HepG2 (cell line): ENCODE results near the gene S100A5. TPM values are rescaled to one million over a fixed set of nuclear protein-coding genes. Genes with fewer than 3 reads are reported as not detected.
"Not testable (repeated sequence)": the region's sequence is repeated elsewhere in the genome, so short reads cannot be mapped to it uniquely, and the experiment has no call there.

Experiments used
- ATAC-seq: fragments of 200-7000 bp; cut with Tn5 transposase; 3 replicates; pipeline ENCODE4 v1.9.1; 2020; ENCODE audit warnings: mild to moderate bottlenecking, moderate library complexity
- BruUV-seq: library from RNA; stranded (reverse); fragments of 400-500 nt; replicated peaks from 2 replicates; lab custom pipeline; 2021; lab: Mats Ljungman, UMichigan
- CTCF ChIA-PET: fragments of 300-600 bp; formaldehyde crosslinking; extraction: SDS; loops from one replicate; lab custom pipeline; 2021; ENCODE audit warnings: low total read pairs, inconsistent platforms, low intra/inter-chr PET ratio; lab: Yijun Ruan, JAX
- POLR2A ChIA-PET: fragments of 350-600 bp; sonication (Branson Sonifier 250); formaldehyde crosslinking; loops from one replicate; lab custom pipeline; 2020; ENCODE audit warnings: antibody characterized with exemption, inconsistent platforms; lab: Yijun Ruan, JAX
- DNase-seq: peaks from one replicate; pipeline ENCODE4 v3.0.0-alpha.2; 2015; ENCODE audit warnings: low spot score
- FAIRE-seq: peaks from 3 replicates; lab custom pipeline; 2011; peaks lifted over from hg19 to GRCh38; lab: Jason Lieb, UNC
- H2AFZ ChIP-seq: one replicate; pipeline ENCODE4 v1.6.1; 2011; ENCODE audit warnings: low read length, inconsistent platforms
- H3K27ac ChIP-seq: fragments of 300-600 bp; 3 replicates; pipeline ENCODE4 v1.8.0; 2011; ENCODE audit warnings: mixed run types, mild to moderate bottlenecking, mixed read lengths, low read length, inconsistent platforms; ENCODE audit not compliant: insufficient read depth; ENCODE audit errors: extremely low read length
- H3K27me3 ChIP-seq, 2 experiments: fragments of 200-600 bp in 1 of 2; 2 replicates in 1 of 2; 3 replicates in 1 of 2; pipeline versions ENCODE4 v1.6.0 to v1.8.0; 2011; ENCODE audit warnings: low read length in 2 of 2, mild to moderate bottlenecking in 2 of 2, moderate library complexity in 2 of 2, inconsistent platforms in 1 of 2; ENCODE audit not compliant: insufficient read depth in 2 of 2, control insufficient read depth in 1 of 2
- H3K36me3 ChIP-seq, 2 experiments: fragments of 200-600 bp in 1 of 2; replicated peaks in 1 of 2; 2 replicates in 1 of 2; 3 replicates in 1 of 2; pipeline versions ENCODE4 v1.5.1 to v1.8.0; 2011; ENCODE audit warnings: low read length in 2 of 2, inconsistent platforms in 1 of 2; ENCODE audit not compliant: insufficient read depth in 2 of 2, control insufficient read depth in 1 of 2
- H3K4me1 ChIP-seq: 2 replicates; pipeline ENCODE4 v1.5.1; 2012; ENCODE audit warnings: low read length, inconsistent platforms; ENCODE audit not compliant: insufficient read depth
- H3K4me2 ChIP-seq: 2 replicates; pipeline ENCODE4 v1.6.0; 2011; ENCODE audit warnings: low read depth, low read length, inconsistent platforms
- H3K4me3 ChIP-seq, 3 experiments: fragments of 200-600 bp in 1 of 3; sonication (generic), shearing (Covaris generic) in 1 of 3; replicated peaks in 1 of 3; 2 replicates each; pipeline ENCODE4 v1.5.1; 2011 to 2016; ENCODE audit warnings: low read length in 3 of 3, inconsistent platforms in 2 of 3, low read depth in 2 of 3, mild to moderate bottlenecking in 2 of 3, control low read depth in 1 of 3, mixed read lengths in 1 of 3; ENCODE audit not compliant: insufficient read depth in 1 of 3
- H3K79me2 ChIP-seq: one replicate; pipeline ENCODE4 v1.6.1; 2011; ENCODE audit warnings: low read length, inconsistent platforms; ENCODE audit not compliant: insufficient read depth
- H3K9ac ChIP-seq: 2 replicates; pipeline ENCODE4 v1.6.0; 2011; ENCODE audit warnings: mild to moderate bottlenecking, low read depth, low read length, inconsistent platforms; ENCODE audit not compliant: insufficient read depth
- H3K9me3 ChIP-seq: 2 replicates; pipeline ENCODE4 v1.5.1; 2012; ENCODE audit warnings: mild to moderate bottlenecking, low read length
- H4K20me1 ChIP-seq: 2 replicates; pipeline ENCODE4 v1.6.0; 2011; ENCODE audit warnings: inconsistent platforms, mild to moderate bottlenecking, low read length, moderate library complexity; ENCODE audit not compliant: insufficient read depth
- ATRX ChIP-seq: sonication (generic); formaldehyde crosslinking; IDR thresholded peaks from 2 replicates; pipeline ENCODE4 v1.4.0; 2020; ENCODE audit warnings: missing genetic modification reagents, borderline replicate concordance
- HOXA5 ChIP-seq: sonication (generic); formaldehyde crosslinking; IDR thresholded peaks from 2 replicates; pipeline ENCODE4 v1.4.0; 2020; ENCODE audit warnings: missing genetic modification reagents
- HOXA7 ChIP-seq: sonication (generic); formaldehyde crosslinking; IDR thresholded peaks from 2 replicates; pipeline ENCODE4 v1.8.1; 2022; ENCODE audit warnings: mild to moderate bottlenecking, missing genetic modification reagents, moderate library complexity
- KLF6 ChIP-seq: IDR thresholded peaks from 2 replicates; pipeline ENCODE4 v1.8.0; 2016; ENCODE audit warnings: missing biosample characterization, missing genetic modification reagents
- NFKBIZ ChIP-seq: IDR thresholded peaks from 2 replicates; pipeline ENCODE4 v1.6.1; 2018; ENCODE audit warnings: missing genetic modification reagents, missing compliant biosample characterization
- SAFB2 ChIP-seq: sonication (generic); formaldehyde crosslinking; IDR thresholded peaks from 2 replicates; pipeline ENCODE4 v1.5.1; 2020; ENCODE audit warnings: missing genetic modification reagents, low read depth, mild to moderate bottlenecking, borderline replicate concordance
- SNAPC2 ChIP-seq: sonication (generic); formaldehyde crosslinking; IDR thresholded peaks from 2 replicates; pipeline ENCODE4 v1.8.1; 2022; ENCODE audit warnings: mild to moderate bottlenecking, missing genetic modification reagents
- SP4 ChIP-seq: sonication (generic); formaldehyde crosslinking; IDR thresholded peaks from 2 replicates; pipeline ENCODE4 v1.8.1; 2023; ENCODE audit warnings: mild to moderate bottlenecking, missing genetic modification reagents
- YEATS4 ChIP-seq: sonication (generic); formaldehyde crosslinking; IDR thresholded peaks from 2 replicates; pipeline ENCODE4 v1.4.0; 2020; ENCODE audit warnings: missing genetic modification reagents, borderline replicate concordance
- ZFP36L1 ChIP-seq: sonication (generic); formaldehyde crosslinking; IDR thresholded peaks from 2 replicates; pipeline ENCODE4 v1.8.0; 2022; ENCODE audit warnings: mild to moderate bottlenecking, missing genetic modification reagents, moderate library complexity
- ZNF343 ChIP-seq: sonication (generic); formaldehyde crosslinking; IDR thresholded peaks from 2 replicates; pipeline ENCODE4 v1.4.0; 2020; ENCODE audit warnings: mild to moderate bottlenecking, missing genetic modification reagents
- ZZZ3 ChIP-seq: sonication (generic); formaldehyde crosslinking; IDR thresholded peaks from 2 replicates; pipeline ENCODE4 v1.4.0; 2020; ENCODE audit warnings: missing genetic modification reagents, mild to moderate bottlenecking, borderline replicate concordance
- WGBS: methylation state at CpG from one replicate; pipeline ENCODE4 v1.1.6; 2017; ENCODE audit warnings: low lambda C conversion rate; 5-methylcytosine and 5-hydroxymethylcytosine counted together
- in situ Hi-C: cut with HindIII; loops from 2 replicates; pipeline ENCODE4 v1.10.0; 2017; ENCODE audit warnings: low pct_unique_long_range_greater_than_20kb; ENCODE audit not compliant: extremely low pct_ligation_motif_present
- intact Hi-C: fragments of 100-400 bp; cut with micrococcal nuclease; formaldehyde crosslinking; loops from one replicate; pipeline ENCODE4 v1.10.0; 2022; ENCODE audit not compliant: unreplicated experiment
- polyA plus RNA-seq, 8 experiments: library from polyadenylated mRNA; depleted of rRNA in 3 of 8; stranded (reverse) in 7 of 8; unstranded in 1 of 8; fragments of >200 nt; fragmentation: Illumina TruSeq in 4 of 8; extraction: Trizol in 4 of 8; gene quantifications; 2 replicates each; pipeline versions ENCODE4 v1.2.1 to v1.2.3, GENCODE V29; 2011 to 2016; ENCODE audit warnings: low read depth in 4 of 8, missing spikeins in 1 of 8, mixed read lengths in 1 of 8; ENCODE audit not compliant: insufficient read depth in 1 of 8
- total RNA-seq, 5 experiments: library from RNA; depleted of rRNA; stranded (reverse); fragments of >200 nt; fragmentation: Illumina TruSeq; extraction: Trizol; gene quantifications; 2 replicates each; pipeline ENCODE4 v1.2.3, GENCODE V29; 2016; ENCODE audit warnings: low read depth in 1 of 5
- TF ChIP-seq, protein P1 (sequence below): sonication (generic); formaldehyde crosslinking; IDR thresholded peaks from 2 replicates; pipeline ENCODE4 v1.4.0; 2020; ENCODE audit warnings: mild to moderate bottlenecking, missing genetic modification reagents

Gene S100A5
- total and polyA plus RNA-seq, 2 of the 13 experiments (the other 11 are each of a cell fraction or from before 2014, with no cell fraction given) = not detected

- TF ChIP-seq, protein P1, sequence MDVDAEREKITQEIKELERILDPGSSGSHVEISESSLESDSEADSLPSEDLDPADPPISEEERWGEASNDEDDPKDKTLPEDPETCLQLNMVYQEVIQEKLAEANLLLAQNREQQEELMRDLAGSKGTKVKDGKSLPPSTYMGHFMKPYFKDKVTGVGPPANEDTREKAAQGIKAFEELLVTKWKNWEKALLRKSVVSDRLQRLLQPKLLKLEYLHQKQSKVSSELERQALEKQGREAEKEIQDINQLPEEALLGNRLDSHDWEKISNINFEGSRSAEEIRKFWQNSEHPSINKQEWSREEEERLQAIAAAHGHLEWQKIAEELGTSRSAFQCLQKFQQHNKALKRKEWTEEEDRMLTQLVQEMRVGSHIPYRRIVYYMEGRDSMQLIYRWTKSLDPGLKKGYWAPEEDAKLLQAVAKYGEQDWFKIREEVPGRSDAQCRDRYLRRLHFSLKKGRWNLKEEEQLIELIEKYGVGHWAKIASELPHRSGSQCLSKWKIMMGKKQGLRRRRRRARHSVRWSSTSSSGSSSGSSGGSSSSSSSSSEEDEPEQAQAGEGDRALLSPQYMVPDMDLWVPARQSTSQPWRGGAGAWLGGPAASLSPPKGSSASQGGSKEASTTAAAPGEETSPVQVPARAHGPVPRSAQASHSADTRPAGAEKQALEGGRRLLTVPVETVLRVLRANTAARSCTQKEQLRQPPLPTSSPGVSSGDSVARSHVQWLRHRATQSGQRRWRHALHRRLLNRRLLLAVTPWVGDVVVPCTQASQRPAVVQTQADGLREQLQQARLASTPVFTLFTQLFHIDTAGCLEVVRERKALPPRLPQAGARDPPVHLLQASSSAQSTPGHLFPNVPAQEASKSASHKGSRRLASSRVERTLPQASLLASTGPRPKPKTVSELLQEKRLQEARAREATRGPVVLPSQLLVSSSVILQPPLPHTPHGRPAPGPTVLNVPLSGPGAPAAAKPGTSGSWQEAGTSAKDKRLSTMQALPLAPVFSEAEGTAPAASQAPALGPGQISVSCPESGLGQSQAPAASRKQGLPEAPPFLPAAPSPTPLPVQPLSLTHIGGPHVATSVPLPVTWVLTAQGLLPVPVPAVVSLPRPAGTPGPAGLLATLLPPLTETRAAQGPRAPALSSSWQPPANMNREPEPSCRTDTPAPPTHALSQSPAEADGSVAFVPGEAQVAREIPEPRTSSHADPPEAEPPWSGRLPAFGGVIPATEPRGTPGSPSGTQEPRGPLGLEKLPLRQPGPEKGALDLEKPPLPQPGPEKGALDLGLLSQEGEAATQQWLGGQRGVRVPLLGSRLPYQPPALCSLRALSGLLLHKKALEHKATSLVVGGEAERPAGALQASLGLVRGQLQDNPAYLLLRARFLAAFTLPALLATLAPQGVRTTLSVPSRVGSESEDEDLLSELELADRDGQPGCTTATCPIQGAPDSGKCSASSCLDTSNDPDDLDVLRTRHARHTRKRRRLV (CRISPR knock-in tag) = no peak
- TF ChIP-seq SAFB2 (CRISPR knock-in tag) (no peak), KLF6 (CRISPR knock-in tag) (no peak), ATRX (CRISPR knock-in tag) (no peak)
Measured at GRCh38 chr1:153577624-153578051, 36.9 kb upstream of the S100A5 start (continued).

GRCh38 chr1:153577138-153577537, 36.4 kb upstream of the S100A5 start:
- ChIA-PET CTCF (no interaction called here), POLR2A (interaction anchor here (1.1 to 1.4 kb wide), 3 partner anchors 31 to 61 kb away, joined by 3 to 5 read pairs (median 5); partner anchors contain the start of gene CHTOP)
- intact Hi-C loops = no loop called here
- no peaks in the 10 kb centered on the region for H3K36me3 ChIP-seq
- H3K9ac ChIP-seq = no peak overlapping the region
- H4K20me1 ChIP-seq = no peaks in the 10 kb centered on the region
- in situ Hi-C loops = no loop called here
- no TSS peak for BruUV-seq
- no peaks in the 10 kb centered on the region; a peak in 1 of 5 replicates for H3K27me3 ChIP-seq
- DNase-seq (no peak), FAIRE-seq (no peak), ATAC-seq (no peak)
- no peak overlapping the region for H3K27ac ChIP-seq
- H3K4me2 ChIP-seq = no peak overlapping the region
- H3K4me3 ChIP-seq = no peak overlapping the region
- H3K9me3 ChIP-seq = no peaks in the 10 kb centered on the region
- H3K4me1 ChIP-seq = peaks cover 10% of the 10 kb centered on the region
- 62% methylated on average over 4 of the region's 4 CpGs for WGBS
- no peak overlapping the region for H2AFZ ChIP-seq
- H3K79me2 ChIP-seq = no peaks in the 10 kb centered on the region
- TF ChIP-seq HOXA7 = no peak
- no peak for TF ChIP-seq SNAPC2 (CRISPR knock-in tag)
- no peak for TF ChIP-seq ZNF343
- TF ChIP-seq ZFP36L1 (CRISPR knock-in tag) = no peak
- TF ChIP-seq NFKBIZ (CRISPR knock-in tag) = no peak
- TF ChIP-seq HOXA5 (CRISPR knock-in tag) = no peak
- no peak for TF ChIP-seq SP4
- no peak for TF ChIP-seq ZZZ3 (CRISPR knock-in tag)
- TF ChIP-seq YEATS4 (CRISPR knock-in tag) = no peak

- H3K27ac ChIP-seq, DNase-seq, H4K20me1 ChIP-seq, in situ Hi-C loops, ATAC-seq, intact Hi-C loops, H2AFZ ChIP-seq, H3K36me3 ChIP-seq, FAIRE-seq, CTCF ChIA-PET, H3K9ac ChIP-seq, H3K4me3 ChIP-seq, H3K79me2 ChIP-seq, BruUV-seq, H3K4me2 ChIP-seq, H3K27me3 ChIP-seq, H3K9me3 ChIP-seq: not testable (repeated sequence)
- H3K4me1 ChIP-seq = peaks cover 16% of the 10 kb centered on the region
- POLR2A ChIA-PET = interaction anchor here (1.2 kb wide), 1 partner anchor 36 kb away, joined by 3 read pairs; no protein-coding TSS in a partner anchor
- 40% methylated on average over 10 of the region's 10 CpGs for WGBS
Measured at GRCh38 chr1:153575497-153575896, 34.8 kb upstream of the S100A5 start.
